Measurements from ENCODE around the gene TMPRSS7. TPM values are rescaled to one million over a fixed set of nuclear protein-coding genes. Genes with fewer than 3 reads are reported as not detected.

TMPRSS7 gene
- total RNA-seq, 3 donors from 2014 or later, result 0.12 TPM; not detected in 2

DNA sequence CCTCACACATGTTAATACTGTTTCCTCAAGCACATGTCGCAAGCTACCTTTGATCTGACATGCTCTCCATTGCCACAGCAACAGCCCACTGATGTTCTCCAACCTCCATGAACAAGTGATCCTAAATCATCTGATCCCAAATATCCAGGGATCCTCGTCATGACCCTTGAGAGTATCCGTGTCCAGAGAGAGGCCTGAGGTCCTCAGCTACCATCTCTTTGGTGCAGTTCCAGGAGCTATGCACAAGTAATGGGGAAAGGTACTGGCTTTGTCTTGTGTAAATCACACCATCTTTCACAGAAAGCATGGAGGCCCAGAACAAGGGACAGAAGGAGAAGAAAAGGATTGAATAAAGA is 96.1 kb downstream of the TMPRSS7 start:
- Histone ChIP-seq H3K4me3 (no peak overlapping the region), H3K36me3 (ENCODE audit: low read depth) (no peaks in the 10 kb centered on the region), H3K9me3 (no peaks in the 10 kb centered on the region), H3K4me1 (ENCODE audit: low read depth) (peaks cover 8% of the 10 kb centered on the region)
- TF ChIP-seq, protein P1, sequence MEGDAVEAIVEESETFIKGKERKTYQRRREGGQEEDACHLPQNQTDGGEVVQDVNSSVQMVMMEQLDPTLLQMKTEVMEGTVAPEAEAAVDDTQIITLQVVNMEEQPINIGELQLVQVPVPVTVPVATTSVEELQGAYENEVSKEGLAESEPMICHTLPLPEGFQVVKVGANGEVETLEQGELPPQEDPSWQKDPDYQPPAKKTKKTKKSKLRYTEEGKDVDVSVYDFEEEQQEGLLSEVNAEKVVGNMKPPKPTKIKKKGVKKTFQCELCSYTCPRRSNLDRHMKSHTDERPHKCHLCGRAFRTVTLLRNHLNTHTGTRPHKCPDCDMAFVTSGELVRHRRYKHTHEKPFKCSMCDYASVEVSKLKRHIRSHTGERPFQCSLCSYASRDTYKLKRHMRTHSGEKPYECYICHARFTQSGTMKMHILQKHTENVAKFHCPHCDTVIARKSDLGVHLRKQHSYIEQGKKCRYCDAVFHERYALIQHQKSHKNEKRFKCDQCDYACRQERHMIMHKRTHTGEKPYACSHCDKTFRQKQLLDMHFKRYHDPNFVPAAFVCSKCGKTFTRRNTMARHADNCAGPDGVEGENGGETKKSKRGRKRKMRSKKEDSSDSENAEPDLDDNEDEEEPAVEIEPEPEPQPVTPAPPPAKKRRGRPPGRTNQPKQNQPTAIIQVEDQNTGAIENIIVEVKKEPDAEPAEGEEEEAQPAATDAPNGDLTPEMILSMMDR (IDR thresholded peaks at IDR 0.05), result no peak
- intact Hi-C loops (cut with DNase I, micrococcal nuclease), result no loop called here
- ATAC-seq (no peak), DNase-seq (no peak)

Small RNA genes within 50 kb of the gene (microRNA-seq; reads per million reads assigned to microRNA genes)
- gene MIR567, result not detected

Other genes starting within 250 kb of the TMPRSS7 start
- gene PHLDB2, start 175.5 kb upstream of the TMPRSS7 start, total RNA-seq, result 10 to 100 TPM in 2 of 3 donors, 1 to 10 TPM in 1; 9.4 to 90.2 (median 17.7) TPM
- 10 to 100 TPM; 19.9 to 26.3 (median 22.4) TPM for gene ABHD10, start 55.7 kb upstream of the TMPRSS7 start, total RNA-seq
- gene TAGLN3, start 35.8 kb upstream of the TMPRSS7 start, total RNA-seq, result 10 to 100 TPM in 1 of 3 donors, under 1 TPM in 2; 0.27 to 14.7 (median 0.49) TPM
- gene C3orf52, start 51.7 kb downstream of the TMPRSS7 start, total RNA-seq, result 10 to 100 TPM; 22.6 to 49.9 (median 36.3) TPM
- gene GCSAM, start 98.5 kb downstream of the TMPRSS7 start, total RNA-seq, result under 1 TPM in 2 of 3 donors, not detected in 1; 0.36 to 0.41 TPM